NCI-H774 (cell line): ENCODE data around the gene GABRD.

Experiments
- DNase-seq: peaks from one replicate; lab custom pipeline; 2025; lab: John Stamatoyannopoulos, UW

Gene GABRD

DNA sequence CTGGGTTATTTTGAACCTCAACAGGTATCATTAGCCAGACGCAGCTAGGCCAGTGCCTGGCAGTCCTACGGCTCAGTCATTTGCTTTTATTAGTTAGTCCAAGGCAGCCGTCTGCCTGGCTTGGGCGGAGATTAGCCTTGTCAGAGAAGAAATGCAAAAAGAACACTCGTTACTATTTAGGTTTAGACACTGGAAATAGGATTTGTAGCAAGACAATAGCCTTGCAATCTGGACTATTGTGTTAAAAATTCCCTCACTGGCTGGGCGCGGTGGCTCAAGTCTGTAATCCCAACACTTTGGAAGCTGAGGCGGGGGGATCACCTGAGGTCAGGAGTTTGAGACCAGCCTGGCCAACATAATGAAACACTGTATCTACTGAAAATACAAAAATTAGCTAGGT lies 20.1 kb downstream of the GABRD start:
- no peak for DNase-seq

- no peak for DNase-seq
Observed at GRCh38 chr1:2041305-2041704, 22.2 kb downstream of the GABRD start.

DNA sequence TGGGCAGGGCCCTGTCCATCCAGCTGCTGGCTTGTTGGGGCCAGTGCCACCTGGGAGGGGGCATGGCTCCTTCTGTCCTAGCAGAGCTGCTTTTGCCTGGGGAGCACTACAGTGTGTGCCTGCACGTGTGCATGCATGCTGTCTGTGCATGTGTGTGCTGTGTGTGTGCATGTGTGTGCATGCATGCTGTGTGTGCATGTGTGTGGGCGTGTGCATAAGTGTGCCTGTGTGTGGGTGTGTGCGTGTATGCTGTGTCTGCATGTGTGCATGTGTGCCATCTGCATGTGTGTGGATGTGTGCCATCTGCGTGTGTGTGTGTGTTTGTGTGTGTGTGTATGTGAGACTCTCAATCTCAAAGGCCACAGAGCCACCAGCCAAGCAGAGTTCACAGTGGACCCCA lies 22.7 kb downstream of the GABRD start:
- DNase-seq: no peak

DNA sequence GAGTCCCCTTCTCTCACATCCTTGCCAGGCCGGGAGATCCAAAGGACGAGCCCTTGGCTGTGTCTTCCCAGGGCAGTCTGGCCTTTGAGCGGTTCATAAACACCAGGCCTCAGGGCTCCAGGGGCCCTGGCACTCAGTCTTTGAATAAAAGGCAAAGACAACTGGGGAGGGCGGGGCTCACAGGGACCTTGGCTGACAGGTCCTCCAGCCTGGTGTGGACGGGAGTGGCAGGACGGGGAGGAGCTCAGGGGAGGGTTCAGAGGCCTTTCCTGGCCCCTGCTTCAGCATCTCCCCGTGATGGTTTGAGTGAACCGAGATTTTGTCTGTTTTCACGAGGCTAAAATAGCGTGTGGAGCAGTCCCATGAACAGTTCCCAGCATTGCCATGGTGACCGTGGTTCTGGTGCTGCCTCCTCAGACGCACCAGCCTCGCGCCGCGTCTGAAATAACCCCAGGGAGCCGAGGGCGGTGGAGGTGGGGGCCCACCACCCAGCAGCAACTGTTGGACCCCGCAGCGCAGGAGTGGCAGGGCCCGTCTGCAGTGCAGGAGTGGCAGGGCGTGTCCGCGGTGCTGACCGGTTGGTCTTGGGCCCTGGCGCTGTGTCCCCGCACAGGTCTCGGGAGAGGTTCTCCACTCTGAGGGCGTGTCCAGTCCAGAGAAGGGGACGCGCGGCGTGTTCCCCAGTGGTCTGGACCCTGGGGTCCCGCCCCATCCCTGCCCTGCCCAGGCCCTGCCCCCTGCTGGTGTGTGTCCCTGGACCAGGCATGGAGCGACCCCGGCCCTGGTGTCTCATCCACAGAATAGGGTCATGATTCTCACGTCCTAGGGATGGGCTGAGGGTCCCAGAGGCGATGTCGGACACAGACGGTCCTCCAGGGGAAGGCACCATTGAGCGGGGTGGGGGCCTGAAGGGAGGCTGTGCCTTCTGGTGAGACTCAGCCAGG lies 24.0 kb downstream of the GABRD start:
- DNase-seq: no peak

GRCh38 chr1:2043886-2044285 lies 24.7 kb downstream of the GABRD start:
- no peak for DNase-seq

- DNase-seq: no peak
Observed at GRCh38 chr1:2044510-2045319, 25.6 kb downstream of the GABRD start.

- DNase-seq: no peak
Observed at GRCh38 chr1:2045468-2046173, 26.5 kb downstream of the GABRD start.

DNA sequence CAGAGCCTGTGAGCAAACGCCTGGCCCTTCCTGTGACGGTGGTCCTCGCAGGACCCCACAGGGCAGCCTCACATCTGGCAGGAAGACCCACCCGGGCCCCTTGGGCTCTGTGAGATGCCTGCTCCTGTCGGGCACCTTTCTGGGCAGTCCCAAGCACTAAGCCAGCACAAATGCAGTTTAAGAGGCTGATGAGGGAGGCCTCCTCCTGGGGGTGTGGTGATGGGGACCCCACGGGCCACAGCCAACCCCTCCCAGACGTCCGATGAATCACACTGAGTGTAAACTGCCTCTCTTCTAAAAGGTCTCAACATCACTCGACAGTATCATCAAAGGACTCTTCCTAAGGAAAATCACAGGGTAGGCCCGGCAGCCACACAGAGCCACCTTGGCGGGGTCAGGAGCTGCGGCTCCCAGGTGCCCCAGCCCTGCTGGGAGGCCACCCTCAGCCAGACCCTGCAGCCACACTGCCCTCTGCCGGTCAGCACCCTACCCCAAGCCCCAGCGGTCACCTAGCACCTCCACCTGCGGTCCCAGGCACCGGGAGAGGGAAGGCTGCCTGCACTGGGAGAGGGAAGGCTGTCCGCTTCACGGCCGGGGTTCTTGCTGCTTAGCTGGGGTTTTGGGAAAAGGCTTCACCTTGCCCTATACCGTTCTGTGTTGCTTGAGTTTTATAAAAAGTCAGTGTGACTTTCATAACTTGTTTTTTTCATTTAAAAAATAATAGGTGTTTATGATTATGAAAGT lies 27.2 kb downstream of the GABRD start:
- DNase-seq: peak; percentile 25

- DNase-seq: no peak
Observed at GRCh38 chr1:2046953-2047748, 28.0 kb downstream of the GABRD start.

GRCh38 chr1:2047749-2048729 lies 28.9 kb downstream of the GABRD start:
- no peak for DNase-seq

DNA sequence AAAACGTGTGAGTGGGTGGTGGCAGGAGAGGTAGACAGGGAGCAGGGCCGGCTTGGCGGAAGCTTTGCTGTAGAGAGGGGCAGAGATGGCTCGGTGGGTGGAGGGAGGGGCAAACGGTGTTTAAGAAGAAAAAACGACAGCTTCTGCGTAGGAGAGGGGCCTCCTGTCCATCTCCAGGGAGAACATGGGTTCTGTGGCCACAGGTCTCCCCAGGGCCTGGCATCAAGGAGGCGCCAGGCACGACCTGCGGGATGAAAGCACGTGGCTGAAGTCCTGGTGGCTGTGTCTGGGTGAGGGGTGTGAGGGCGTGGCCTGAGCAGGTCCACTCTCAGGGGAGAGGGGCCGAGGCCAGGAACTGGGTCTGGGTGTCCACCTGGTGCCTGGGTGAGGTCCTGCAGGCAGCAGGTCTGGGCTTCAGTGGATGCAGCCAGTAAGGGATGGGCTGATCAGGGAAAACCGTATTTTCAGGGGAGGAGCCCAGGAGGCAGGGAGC lies 30.1 kb downstream of the GABRD start:
- DNase-seq: no peak

DNA sequence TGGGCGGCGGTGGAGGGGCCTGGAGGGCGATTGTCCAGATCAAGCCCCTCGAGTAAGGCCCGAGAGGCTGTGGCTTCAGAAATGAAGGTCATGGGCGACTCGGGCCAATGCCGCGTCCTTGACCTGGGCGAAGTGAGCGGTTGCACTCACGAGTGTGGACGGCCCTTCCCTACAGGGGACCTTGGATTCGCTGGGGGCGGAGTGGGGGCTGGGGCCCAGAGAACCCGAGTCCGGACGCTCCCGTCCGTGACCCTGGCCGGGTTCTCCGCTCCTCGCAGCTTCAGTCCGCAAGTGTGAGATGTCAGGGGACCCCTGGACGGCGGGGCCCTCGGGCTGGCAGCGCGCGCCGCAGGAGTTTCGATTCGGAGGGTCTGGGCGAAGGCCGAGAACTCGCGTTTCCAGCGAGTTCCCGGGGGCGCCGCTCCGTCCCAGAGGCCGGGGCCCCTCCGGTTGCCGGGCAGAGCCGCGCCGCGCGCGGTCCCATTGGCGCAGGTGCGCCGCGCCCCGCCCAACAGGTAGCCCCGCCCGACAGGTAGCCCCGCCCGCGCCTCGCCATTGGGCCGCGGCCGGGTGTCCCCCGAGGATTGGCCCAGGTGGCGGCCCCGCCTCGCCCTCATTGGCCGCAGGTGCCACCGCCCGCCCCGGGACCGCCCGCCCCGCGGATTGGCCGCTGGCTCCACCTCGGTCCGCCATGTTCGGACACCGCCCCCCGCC lies 30.7 kb downstream of the GABRD start, which contains the start of gene PRKCZ:
TSS of gene PRKCZ (plus strand) at position 694 of the 714 bp plus-strand sequence. CDS start 220 bp downstream, outside the sequence.
- DNase-seq: peak; percentile 77

- no peak for DNase-seq
Observed at GRCh38 chr1:2050461-2050792, 31.3 kb downstream of the GABRD start.

- DNase-seq: no peak
Observed at GRCh38 chr1:2050793-2051682, 31.9 kb downstream of the GABRD start.

- DNase-seq: no peak
Observed at GRCh38 chr1:2052054-2052679, 33.0 kb downstream of the GABRD start.

DNA sequence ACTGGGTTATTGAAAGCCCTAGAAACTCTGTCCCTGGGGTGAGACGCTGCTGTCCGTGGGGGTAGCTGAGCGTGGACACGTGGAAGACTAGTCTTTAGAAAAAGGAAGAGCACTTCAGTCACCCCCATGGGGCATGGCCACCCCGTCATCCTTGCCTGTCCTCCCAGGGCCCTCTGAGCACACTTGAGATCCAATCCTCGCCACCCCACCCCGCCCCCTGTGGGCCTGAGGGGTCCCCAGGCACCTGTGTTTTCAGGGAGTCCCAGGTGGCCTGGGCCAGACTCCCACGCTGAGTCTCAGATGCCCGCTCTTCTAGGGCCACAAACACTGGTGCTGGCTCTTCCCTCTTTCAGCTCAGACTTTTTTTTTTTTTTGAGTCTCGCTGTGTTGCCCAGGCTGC lies 33.6 kb downstream of the GABRD start:
- DNase-seq: no peak

GRCh38 chr1:2053217-2053616 lies 34.1 kb downstream of the GABRD start:
- no peak for DNase-seq
